Fibroblast of lung (primary cell): ENCODE data around the gene CELSR2. TPM values are rescaled to one million over a fixed set of nuclear protein-coding genes. Genes with fewer than 3 reads are reported as not detected.
A peak's percentile ranks its signal among the peaks of the same experiment; 100 is the strongest.

ENCODE experiments used
- DNase-seq, 2 donors: peaks; one replicate each; pipeline versions ENCODE4 v3.0.0 to v3.0.0-alpha.2; 2010; ENCODE audit warnings: low read depth in 2 of 2
- H2AFZ ChIP-seq: 2 replicates; pipeline ENCODE4 v1.5.1; 2012; ENCODE audit warnings: low read length, control low read depth, inconsistent platforms
- H3K27ac ChIP-seq: 2 replicates; pipeline ENCODE4 v1.5.1; 2011; ENCODE audit warnings: low read length, control low read depth; ENCODE audit not compliant: insufficient read depth
- H3K27me3 ChIP-seq: 2 replicates; pipeline ENCODE4 v1.5.1; 2011; ENCODE audit warnings: mild to moderate bottlenecking, low read length; ENCODE audit not compliant: control insufficient read depth, insufficient read depth
- H3K36me3 ChIP-seq: 2 replicates; pipeline ENCODE4 v1.5.1; 2011; ENCODE audit warnings: low read length; ENCODE audit not compliant: control insufficient read depth, insufficient read depth
- H3K4me1 ChIP-seq: 2 replicates; pipeline ENCODE4 v1.5.1; 2011; ENCODE audit warnings: low read length; ENCODE audit not compliant: control insufficient read depth, insufficient read depth; ENCODE audit errors: extremely low read depth
- H3K4me2 ChIP-seq: 2 replicates; pipeline ENCODE4 v1.5.1; 2011; ENCODE audit warnings: low read length, control low read depth; ENCODE audit not compliant: insufficient read depth; ENCODE audit errors: extremely low read depth
- H3K4me3 ChIP-seq, 4 experiments: fragments of 200-600 bp in 1 of 4; sonication (generic) in 1 of 4; replicated peaks in 1 of 4; 2 replicates each; pipeline ENCODE4 v1.5.1; 2011 to 2016; ENCODE audit warnings: low read length in 4 of 4, low read depth in 3 of 4, mild to moderate bottlenecking in 3 of 4, control low read depth in 2 of 4, inconsistent platforms in 1 of 4, mixed read lengths in 1 of 4; ENCODE audit not compliant: insufficient read depth in 1 of 4; ENCODE audit errors: control extremely low read depth in 1 of 4
- H3K79me2 ChIP-seq: 2 replicates; pipeline ENCODE4 v1.5.1; 2012; ENCODE audit warnings: mild to moderate bottlenecking, low read length, inconsistent platforms; ENCODE audit not compliant: control insufficient read depth, insufficient read depth
- H3K9ac ChIP-seq: 2 replicates; pipeline ENCODE4 v1.5.1; 2011; ENCODE audit warnings: mild to moderate bottlenecking, low read length, control low read depth; ENCODE audit not compliant: insufficient read depth
- H3K9me3 ChIP-seq: 2 replicates; pipeline ENCODE4 v1.5.1; 2012; ENCODE audit warnings: low read depth, low read length; ENCODE audit not compliant: control insufficient read depth, insufficient read depth
- H4K20me1 ChIP-seq: 2 replicates; pipeline ENCODE4 v1.5.1; 2011; ENCODE audit warnings: low read length; ENCODE audit not compliant: control insufficient read depth, insufficient read depth; ENCODE audit errors: extremely low read depth
- CTCF ChIP-seq, 2 donors: IDR thresholded peaks in 1 of 2; conservative IDR thresholded peaks in 1 of 2; 1 replicate in 1 of 2; 2 replicates in 1 of 2; pipeline ENCODE4 v1.5.1; 2011 to 2012; ENCODE audit warnings: low read length in 2 of 2, control low read depth in 1 of 2, inconsistent platforms in 1 of 2, low read depth in 1 of 2, mild to moderate bottlenecking in 1 of 2
- EZH2 ChIP-seq: IDR thresholded peaks from 2 replicates; pipeline ENCODE4 v1.5.1; 2012; ENCODE audit warnings: low read length, control low read depth, mild to moderate bottlenecking; ENCODE audit errors: missing control alignments
- polyA minus RNA-seq: library from RNA; depleted of rRNA, polyadenylated mRNA; stranded (reverse); fragments of >200 nt; gene quantifications from 2 replicates; pipeline ENCODE4 v1.2.3, GENCODE V29; 2011; ENCODE audit warnings: low replicate concordance
- polyA plus RNA-seq, 2 donors: library from polyadenylated mRNA; depleted of rRNA in 1 of 2; stranded (reverse) in 1 of 2; unstranded in 1 of 2; fragments of >200 nt; gene quantifications; 2 replicates each; pipeline ENCODE4 v1.2.1, GENCODE V29; 2011 to 2012; ENCODE audit warnings: missing spikeins in 1 of 2
- total RNA-seq: library from RNA; depleted of rRNA; stranded (reverse); fragments of >200 nt; gene quantifications from 2 replicates; pipeline ENCODE4 v1.2.1, GENCODE V29; 2014

The CELSR2 gene, protein sequence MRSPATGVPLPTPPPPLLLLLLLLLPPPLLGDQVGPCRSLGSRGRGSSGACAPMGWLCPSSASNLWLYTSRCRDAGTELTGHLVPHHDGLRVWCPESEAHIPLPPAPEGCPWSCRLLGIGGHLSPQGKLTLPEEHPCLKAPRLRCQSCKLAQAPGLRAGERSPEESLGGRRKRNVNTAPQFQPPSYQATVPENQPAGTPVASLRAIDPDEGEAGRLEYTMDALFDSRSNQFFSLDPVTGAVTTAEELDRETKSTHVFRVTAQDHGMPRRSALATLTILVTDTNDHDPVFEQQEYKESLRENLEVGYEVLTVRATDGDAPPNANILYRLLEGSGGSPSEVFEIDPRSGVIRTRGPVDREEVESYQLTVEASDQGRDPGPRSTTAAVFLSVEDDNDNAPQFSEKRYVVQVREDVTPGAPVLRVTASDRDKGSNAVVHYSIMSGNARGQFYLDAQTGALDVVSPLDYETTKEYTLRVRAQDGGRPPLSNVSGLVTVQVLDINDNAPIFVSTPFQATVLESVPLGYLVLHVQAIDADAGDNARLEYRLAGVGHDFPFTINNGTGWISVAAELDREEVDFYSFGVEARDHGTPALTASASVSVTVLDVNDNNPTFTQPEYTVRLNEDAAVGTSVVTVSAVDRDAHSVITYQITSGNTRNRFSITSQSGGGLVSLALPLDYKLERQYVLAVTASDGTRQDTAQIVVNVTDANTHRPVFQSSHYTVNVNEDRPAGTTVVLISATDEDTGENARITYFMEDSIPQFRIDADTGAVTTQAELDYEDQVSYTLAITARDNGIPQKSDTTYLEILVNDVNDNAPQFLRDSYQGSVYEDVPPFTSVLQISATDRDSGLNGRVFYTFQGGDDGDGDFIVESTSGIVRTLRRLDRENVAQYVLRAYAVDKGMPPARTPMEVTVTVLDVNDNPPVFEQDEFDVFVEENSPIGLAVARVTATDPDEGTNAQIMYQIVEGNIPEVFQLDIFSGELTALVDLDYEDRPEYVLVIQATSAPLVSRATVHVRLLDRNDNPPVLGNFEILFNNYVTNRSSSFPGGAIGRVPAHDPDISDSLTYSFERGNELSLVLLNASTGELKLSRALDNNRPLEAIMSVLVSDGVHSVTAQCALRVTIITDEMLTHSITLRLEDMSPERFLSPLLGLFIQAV (N-terminal part only)
- total RNA-seq (3.1 and 3.5 TPM in 2 replicates), polyA plus RNA-seq (0.67 and 1.2 TPM in 2 replicates), polyA minus RNA-seq (6.3 and 10.1 TPM in 2 replicates)
- polyA plus RNA-seq (2012) = 1.3 and 1.7 TPM in 2 replicates

DNA sequence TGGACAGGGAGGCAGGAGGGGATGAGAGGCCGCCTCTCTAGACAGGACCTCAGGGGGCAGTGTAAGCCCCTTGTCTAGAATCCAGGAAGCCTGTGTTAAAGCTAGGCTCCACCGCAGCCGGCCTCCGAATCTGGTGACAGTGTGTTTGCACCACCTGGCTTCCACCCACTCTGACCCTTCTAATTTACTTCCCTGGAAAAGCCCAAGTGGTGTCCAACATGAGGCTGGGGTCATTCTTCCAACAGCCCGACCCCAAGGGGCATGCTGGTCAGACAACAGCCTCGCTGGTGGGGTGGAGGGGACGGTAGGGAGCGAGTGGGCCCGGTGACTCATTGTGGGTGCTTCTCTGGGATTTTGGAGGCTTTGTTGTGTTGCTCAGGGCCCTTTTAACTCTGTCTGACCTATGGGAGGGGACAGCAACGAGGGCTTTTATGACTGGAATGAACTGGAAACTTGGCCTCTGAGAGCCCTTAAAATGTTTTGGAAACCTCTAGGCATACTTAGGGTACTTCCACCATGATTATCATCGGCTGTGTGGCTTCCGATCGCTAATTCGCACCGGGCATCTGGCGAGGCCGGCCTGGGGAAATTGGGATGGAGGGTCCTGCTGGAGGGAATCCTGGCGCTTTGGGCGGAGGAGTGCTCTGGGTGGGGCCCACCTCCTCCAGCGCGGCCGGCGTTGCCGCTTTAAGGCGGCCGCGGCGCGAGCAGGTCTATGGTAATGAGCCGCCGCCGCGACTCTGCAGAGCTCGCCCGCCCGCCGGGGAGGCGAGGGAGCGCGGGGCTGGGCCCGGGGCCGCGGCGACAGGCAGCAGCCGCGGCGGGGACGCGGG, at the start of gene CELSR2:
Gene CELSR2 (plus strand): TSS at position 743 of the 833 bp plus-strand sequence. CDS start 541 bp downstream, outside the sequence.
- Histone ChIP-seq H3K27me3 (peaks cover 2% of the 10 kb centered on the region), H4K20me1 (no peaks in the 10 kb centered on the region), H2AFZ (no peak within 1 kb of the TSS), H3K4me3 (peak within 1 kb of the TSS in 2 of 4 experiments; percentile 37 to 50), H3K4me1 (peaks cover 4% of the 10 kb centered on the region), H3K4me2 (peak within 1 kb of the TSS; percentile 75), H3K9me3 (no peaks in the 10 kb centered on the region), H3K36me3 (no peaks in the 10 kb centered on the region), H3K27ac (no peak within 1 kb of the TSS), H3K9ac (peak within 1 kb of the TSS; percentile 37), H3K79me2 (no peaks in the 10 kb centered on the region)
- peak; percentile 57 to 68 for DNase-seq
- TF ChIP-seq CTCF (conservative IDR thresholded peaks at IDR 0.05 in 1 of 2, IDR thresholded peaks at IDR 0.05 in 1 of 2; ENCODE audit: low read depth in 1 of 2, low read length in 2 of 2) (no peak), EZH2 (no peak)

DNA sequence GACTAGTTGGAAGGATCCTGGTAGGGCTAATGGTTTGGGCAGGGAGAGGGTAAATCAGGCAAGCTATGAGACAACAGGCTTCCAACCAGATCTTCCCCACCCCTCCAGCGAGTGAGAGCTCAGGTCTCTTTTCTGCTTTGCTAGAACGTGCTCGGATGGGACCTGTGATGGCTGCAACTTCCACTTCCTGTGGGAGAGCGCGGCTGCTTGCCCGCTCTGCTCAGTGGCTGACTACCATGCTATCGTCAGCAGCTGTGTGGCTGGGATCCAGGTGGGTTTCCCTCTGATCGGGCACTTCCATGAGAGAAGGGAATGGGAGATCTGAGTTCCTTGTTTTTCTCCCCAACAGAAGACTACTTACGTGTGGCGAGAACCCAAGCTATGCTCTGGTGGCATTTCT, 49.6 kb upstream of the CELSR2 start:
- Histone ChIP-seq H3K4me1 (peaks cover 19% of the 10 kb centered on the region), H3K9me3 (no peaks in the 10 kb centered on the region), H3K27ac (no peak overlapping the region), H3K27me3 (no peaks in the 10 kb centered on the region), H2AFZ (no peak overlapping the region), H3K9ac (no peak overlapping the region), H3K79me2 (no peaks in the 10 kb centered on the region), H4K20me1 (no peaks in the 10 kb centered on the region), H3K36me3 (no peaks in the 10 kb centered on the region), H3K4me2 (no peak overlapping the region), H3K4me3 (no peak overlapping the region)
- no peak for TF ChIP-seq EZH2
- TF ChIP-seq CTCF (conservative IDR thresholded peaks at IDR 0.05 in 1 of 2, IDR thresholded peaks at IDR 0.05 in 1 of 2; ENCODE audit: low read depth in 1 of 2, low read length in 2 of 2) = no peak
- DNase-seq = no peak
